ENCODE measurements around the gene WASHC4.

The WASHC4 gene

DNA sequence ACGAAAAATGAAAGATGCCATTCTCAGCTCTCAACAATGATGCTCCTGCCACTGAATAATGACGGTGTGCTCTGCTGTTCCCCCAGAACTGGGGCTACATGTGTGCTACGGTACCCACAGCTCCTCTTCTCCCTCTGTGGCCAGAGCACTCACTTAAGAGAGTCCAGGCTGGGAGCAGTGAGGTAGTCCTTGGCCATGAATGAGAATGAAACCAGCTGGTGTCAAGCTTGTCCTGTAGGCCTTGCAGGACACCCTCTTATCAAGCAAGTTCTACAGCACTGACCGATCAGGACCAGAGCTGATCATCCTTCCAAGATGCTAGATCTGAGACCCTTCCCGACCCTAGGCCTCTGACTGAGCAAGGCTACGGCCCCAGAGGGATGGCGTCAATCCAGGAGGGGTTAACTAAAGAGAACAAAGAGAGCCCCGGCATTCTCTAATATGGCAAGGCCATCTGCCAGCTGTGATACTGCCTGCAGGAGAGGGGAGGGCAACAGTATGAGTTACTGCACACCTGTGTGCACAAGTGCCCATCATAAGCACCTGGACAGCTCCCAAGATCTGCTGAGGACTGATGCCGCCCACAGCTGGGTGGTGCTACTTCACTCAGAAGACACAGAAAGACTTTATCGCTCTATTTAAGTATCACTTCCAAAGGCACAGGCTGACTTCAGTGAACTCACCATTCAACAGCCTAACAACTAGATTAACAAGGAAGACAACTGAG, 98.0 kb downstream of the WASHC4 start:
- no peak for DNase-seq (ENCODE audit: low read depth in 2 of 2)

DNA sequence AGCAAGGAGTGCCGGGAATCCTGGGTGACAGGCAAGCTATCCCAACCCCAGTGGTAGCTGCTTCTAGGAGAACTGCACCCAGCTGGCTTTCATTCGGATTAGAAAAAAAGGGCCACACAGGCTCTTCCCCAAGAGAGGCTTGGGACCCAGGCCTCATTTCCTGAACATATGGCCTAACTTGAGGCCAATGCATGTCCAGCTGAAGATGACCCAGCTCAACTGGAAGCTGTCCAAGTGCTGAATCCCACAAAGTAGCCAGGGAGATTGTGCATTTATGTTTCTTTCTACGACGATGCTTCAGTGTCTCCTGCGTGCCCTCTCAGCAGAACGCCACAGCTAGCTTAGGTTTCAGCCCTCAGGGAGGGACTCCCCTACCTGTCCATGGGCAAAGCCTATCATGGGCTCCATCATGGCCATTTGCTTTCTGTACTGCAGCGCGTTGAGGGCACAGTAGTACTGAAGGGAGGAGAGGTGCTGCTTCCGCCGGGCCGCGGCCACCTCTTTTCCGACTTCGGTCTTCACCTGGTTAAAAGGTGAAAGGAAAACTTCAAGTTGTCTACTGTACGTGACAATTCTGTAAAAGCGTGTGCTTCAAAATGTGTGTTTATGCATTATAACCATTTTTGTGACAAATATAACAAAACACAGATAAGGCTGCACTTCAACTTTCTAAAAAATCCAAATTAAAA, 99.3 kb downstream of the WASHC4 start:
- no peak for DNase-seq (ENCODE audit: low read depth in 2 of 2)

DNA sequence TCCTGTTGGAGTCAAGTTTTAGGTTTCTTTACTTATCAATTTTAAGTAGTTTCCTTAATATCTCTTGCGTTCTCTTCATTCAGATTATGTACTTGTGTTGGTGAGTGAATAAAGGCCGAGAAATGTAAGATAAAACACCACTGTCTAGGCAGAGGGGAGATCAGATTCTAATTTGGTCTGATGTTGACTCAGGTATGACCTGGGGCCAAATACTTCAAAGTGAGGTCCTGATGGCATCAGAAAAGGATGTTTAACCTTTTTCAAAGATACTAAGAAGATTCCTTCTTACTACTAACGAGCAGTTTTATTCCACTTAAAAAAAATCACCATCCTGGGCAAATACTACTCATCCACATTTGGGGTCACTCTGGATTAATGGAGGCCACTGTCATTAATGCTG, 101.6 kb downstream of the WASHC4 start:
- no peak for DNase-seq (ENCODE audit: low read depth in 2 of 2)

DNA sequence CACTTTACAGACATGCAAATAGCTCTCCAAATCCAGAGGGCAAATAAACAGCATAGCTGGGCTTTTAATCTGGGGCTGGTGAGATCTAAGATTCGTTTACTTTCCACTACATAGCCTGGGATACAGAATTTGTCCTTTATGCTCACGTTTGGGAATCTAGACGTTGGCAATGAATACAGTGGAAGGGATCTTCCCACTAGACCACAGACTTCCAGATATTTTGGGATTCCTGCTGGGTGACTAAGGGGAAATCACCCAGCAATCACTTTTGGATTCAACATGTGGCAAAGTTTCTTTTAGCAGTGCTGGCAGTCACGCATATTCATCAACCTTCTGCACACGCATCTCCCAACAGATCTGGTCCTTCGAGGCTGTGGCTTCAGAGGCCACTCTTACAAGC, 104.9 kb downstream of the WASHC4 start:
- DNase-seq (ENCODE audit: low read depth in 2 of 2): peak; percentile 64 to 66

DNA sequence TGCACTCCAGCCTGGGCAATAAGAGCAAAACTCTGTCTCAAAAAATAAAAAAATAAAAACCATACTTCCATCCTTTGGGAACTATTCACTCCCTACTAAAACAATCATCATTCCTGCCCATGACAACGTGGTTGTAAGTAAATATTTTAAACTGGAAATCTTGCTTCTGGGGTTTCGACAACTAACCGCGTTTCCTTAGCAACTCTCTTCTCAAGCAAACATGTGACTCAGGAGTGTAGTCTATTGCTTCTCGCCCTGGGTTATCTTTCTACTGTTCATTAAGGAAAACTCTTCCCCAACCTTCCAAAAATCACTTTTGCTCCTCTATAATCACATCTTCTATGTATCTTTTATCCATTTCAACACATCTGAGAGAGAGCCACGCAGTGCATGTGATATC, 106.6 kb downstream of the WASHC4 start:
- no peak for DNase-seq (ENCODE audit: low read depth in 2 of 2)

DNA sequence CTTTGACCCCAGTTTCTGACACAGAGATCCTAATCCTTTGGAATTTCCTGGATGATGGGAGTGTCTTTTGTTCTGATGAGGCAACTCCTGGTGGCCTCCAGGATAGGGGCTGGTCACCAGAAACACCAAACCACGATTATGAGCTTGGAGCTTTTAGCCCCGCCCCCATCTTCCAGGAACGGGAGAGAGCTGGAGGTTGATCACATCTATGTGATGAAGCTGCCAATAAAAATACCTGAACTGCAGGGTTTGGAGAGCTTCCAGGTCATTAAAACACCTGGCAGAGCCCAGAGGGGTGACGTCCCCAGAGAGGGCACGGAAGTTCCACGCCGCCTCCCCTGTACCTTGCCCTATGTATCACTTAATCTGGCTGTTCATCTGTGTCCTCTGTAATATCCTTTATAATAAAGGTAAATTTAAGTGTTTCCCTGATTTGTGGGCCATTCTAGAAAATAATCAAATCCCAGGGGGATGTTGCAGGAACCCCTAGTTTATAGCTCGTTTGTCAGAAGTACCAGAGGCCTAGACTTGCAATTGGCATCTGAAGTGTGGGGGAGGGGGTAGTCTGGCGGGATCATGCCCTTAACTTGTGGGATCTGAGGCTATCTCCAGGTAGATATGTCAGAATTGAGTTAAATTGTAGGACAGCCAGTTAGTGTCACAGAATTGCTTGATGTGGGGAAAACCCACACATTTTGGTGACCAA, 107.3 kb downstream of the WASHC4 start:
- DNase-seq (ENCODE audit: low read depth in 2 of 2): no peak

DNA sequence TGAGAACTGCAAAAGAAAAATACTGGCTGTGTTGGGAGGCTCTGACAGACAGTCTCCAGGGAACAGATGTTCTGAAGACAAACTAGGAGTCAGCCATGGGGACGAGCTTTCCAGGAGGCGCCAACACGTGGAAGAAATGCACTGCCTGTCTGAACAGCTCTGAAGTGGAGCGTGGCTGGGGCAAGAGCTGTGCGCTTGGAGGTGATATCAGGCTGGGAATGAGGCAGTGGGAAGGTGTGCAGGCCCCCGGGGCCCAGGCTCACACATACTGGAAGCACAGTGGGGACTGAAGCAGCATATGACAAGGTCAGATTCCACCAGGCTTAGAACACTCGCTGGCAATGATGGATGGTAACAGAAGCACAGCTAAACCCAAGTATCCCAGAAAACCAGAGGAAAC, 110.9 kb downstream of the WASHC4 start:
- no peak for DNase-seq (ENCODE audit: low read depth in 2 of 2)
